Fibroblast of the conjunctiva (primary cell): ENCODE data around the gene ITGA7.
A peak's percentile ranks its signal among the peaks of the same experiment; 100 is the strongest.

Source experiments
- DNase-seq: peaks from one replicate; pipeline ENCODE4 v3.0.0-alpha.2; 2010; ENCODE audit warnings: low read depth

The ITGA7 gene

GRCh38 chr12:55718624-55719275 is 11.0 kb upstream of the ITGA7 start:
- DNase-seq: no peak

GRCh38 chr12:55718015-55718414 is 10.3 kb upstream of the ITGA7 start:
- no peak for DNase-seq

GRCh38 chr12:55717011-55718007 is 9.6 kb upstream of the ITGA7 start:
- DNase-seq: no peak

GRCh38 chr12:55716582-55716957 is 8.9 kb upstream of the ITGA7 start:
- no peak for DNase-seq

GRCh38 chr12:55715833-55716581 is 8.3 kb upstream of the ITGA7 start, which contains the start of gene BLOC1S1:
BLOC1S1 (plus strand) TSS chr12:55716046; CDS start chr12:55716052, 6 bp downstream.
- DNase-seq: peak; percentile 89

- no peak for DNase-seq
Observed at GRCh38 chr12:55715169-55715764, 7.6 kb upstream of the ITGA7 start.

- DNase-seq: no peak
Observed at GRCh38 chr12:55713721-55714120, 6.0 kb upstream of the ITGA7 start.

GRCh38 chr12:55712700-55713415 is 5.2 kb upstream of the ITGA7 start:
- DNase-seq: no peak

GRCh38 chr12:55711786-55712553 is 4.3 kb upstream of the ITGA7 start:
- no peak for DNase-seq

GRCh38 chr12:55708695-55709233 is 1.1 kb upstream of the ITGA7 start:
- DNase-seq: no peak

- no peak for DNase-seq
Observed at GRCh38 chr12:55707219-55707671, 459 bp downstream of the ITGA7 start.

- DNase-seq: no peak
Observed at GRCh38 chr12:55706568-55707218, 1.0 kb downstream of the ITGA7 start.

- DNase-seq: no peak
Observed at GRCh38 chr12:55705782-55706402, 1.8 kb downstream of the ITGA7 start.

GRCh38 chr12:55704824-55705718 is 2.6 kb downstream of the ITGA7 start:
- no peak for DNase-seq

- no peak for DNase-seq
Observed at GRCh38 chr12:55703901-55704761, 3.6 kb downstream of the ITGA7 start.

- DNase-seq: no peak
Observed at GRCh38 chr12:55703288-55703687, 4.4 kb downstream of the ITGA7 start.

GRCh38 chr12:55702861-55703260 is 4.8 kb downstream of the ITGA7 start:
- no peak for DNase-seq
